ENCODE results near the gene TRIM34. TPM values are rescaled to one million over a fixed set of nuclear protein-coding genes. Genes with fewer than 3 reads are reported as not detected.

Gene TRIM34
- total and polyA plus RNA-seq, 4 donors: 1.7 to 3.8 (median 2.5) TPM

DNA sequence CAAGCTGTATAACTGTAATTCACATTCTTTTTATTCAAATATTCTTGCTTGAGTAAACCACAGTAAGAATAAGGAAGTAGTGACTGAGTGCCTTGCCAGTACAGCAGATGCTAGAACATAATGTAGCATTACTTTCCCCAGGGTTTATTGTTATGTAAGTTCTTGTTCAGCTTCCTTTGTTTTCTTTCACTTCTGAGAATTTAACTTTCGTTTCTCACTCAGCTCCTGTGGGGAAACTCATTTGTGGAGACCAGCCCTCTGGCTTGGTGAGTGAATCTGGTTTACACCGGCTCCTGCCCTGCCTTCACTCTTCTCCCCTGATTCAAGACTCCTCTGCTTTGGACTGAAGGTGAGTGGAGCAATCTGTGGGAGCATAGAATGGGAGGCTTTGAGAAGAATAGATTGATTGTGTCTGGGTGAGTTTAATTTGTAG is 64.8 kb downstream of the TRIM34 start, which contains the start of gene TRIM22:
TRIM22 (plus strand) TSS at position 240 of the 433 bp plus-strand sequence. CDS start 6,443 bp downstream, outside the sequence.
- TF ChIP-seq EGR1 (IDR thresholded peaks at IDR 0.05; ENCODE audit: low read depth in 2 of 2) (no peak), TAF1 (conservative IDR thresholded peaks at IDR 0.05) (no peak), GABPA (IDR thresholded peaks at IDR 0.05 in 1 of 2, conservative IDR thresholded peaks at IDR 0.05 in 1 of 2) (no peak), HNF4A (conservative IDR thresholded peaks at IDR 0.05) (no peak), SP1 (IDR thresholded peaks at IDR 0.05) (peak; percentile 19), HNF4G (IDR thresholded peaks at IDR 0.05) (no peak), JUND (IDR thresholded peaks at IDR 0.05) (no peak), RXRA (IDR thresholded peaks at IDR 0.05) (peak in 1 of 2 donors; percentile 5), YY1 (IDR thresholded peaks at IDR 0.05) (peak; percentile 13), NR2F2 (IDR thresholded peaks at IDR 0.05) (no peak), FOXA1 (IDR thresholded peaks at IDR 0.05) (no peak), RAD21 (IDR thresholded peaks at IDR 0.05) (peak in 1 of 2 donors; percentile 14)
- TF ChIP-seq, protein P1, sequence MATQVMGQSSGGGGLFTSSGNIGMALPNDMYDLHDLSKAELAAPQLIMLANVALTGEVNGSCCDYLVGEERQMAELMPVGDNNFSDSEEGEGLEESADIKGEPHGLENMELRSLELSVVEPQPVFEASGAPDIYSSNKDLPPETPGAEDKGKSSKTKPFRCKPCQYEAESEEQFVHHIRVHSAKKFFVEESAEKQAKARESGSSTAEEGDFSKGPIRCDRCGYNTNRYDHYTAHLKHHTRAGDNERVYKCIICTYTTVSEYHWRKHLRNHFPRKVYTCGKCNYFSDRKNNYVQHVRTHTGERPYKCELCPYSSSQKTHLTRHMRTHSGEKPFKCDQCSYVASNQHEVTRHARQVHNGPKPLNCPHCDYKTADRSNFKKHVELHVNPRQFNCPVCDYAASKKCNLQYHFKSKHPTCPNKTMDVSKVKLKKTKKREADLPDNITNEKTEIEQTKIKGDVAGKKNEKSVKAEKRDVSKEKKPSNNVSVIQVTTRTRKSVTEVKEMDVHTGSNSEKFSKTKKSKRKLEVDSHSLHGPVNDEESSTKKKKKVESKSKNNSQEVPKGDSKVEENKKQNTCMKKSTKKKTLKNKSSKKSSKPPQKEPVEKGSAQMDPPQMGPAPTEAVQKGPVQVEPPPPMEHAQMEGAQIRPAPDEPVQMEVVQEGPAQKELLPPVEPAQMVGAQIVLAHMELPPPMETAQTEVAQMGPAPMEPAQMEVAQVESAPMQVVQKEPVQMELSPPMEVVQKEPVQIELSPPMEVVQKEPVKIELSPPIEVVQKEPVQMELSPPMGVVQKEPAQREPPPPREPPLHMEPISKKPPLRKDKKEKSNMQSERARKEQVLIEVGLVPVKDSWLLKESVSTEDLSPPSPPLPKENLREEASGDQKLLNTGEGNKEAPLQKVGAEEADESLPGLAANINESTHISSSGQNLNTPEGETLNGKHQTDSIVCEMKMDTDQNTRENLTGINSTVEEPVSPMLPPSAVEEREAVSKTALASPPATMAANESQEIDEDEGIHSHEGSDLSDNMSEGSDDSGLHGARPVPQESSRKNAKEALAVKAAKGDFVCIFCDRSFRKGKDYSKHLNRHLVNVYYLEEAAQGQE (IDR thresholded peaks at IDR 0.05): no peak
- TF ChIP-seq, protein P2, sequence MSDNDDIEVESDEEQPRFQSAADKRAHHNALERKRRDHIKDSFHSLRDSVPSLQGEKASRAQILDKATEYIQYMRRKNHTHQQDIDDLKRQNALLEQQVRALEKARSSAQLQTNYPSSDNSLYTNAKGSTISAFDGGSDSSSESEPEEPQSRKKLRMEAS (IDR thresholded peaks at IDR 0.05): no peak
- TF ChIP-seq, protein P3, sequence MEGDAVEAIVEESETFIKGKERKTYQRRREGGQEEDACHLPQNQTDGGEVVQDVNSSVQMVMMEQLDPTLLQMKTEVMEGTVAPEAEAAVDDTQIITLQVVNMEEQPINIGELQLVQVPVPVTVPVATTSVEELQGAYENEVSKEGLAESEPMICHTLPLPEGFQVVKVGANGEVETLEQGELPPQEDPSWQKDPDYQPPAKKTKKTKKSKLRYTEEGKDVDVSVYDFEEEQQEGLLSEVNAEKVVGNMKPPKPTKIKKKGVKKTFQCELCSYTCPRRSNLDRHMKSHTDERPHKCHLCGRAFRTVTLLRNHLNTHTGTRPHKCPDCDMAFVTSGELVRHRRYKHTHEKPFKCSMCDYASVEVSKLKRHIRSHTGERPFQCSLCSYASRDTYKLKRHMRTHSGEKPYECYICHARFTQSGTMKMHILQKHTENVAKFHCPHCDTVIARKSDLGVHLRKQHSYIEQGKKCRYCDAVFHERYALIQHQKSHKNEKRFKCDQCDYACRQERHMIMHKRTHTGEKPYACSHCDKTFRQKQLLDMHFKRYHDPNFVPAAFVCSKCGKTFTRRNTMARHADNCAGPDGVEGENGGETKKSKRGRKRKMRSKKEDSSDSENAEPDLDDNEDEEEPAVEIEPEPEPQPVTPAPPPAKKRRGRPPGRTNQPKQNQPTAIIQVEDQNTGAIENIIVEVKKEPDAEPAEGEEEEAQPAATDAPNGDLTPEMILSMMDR (IDR thresholded peaks at IDR 0.05; ENCODE audit: low read depth, low read length, missing input control): no peak
- WGBS: under 1% methylated on average over 2 of the region's 2 CpGs
- H3K4me1 ChIP-seq (ENCODE audit: control insufficient read depth in 4 of 4, insufficient read depth in 4 of 4, low read length in 3 of 4): peaks cover 0 to 6% (median 3%) of the 10 kb centered on the region in 4 donors

DNA sequence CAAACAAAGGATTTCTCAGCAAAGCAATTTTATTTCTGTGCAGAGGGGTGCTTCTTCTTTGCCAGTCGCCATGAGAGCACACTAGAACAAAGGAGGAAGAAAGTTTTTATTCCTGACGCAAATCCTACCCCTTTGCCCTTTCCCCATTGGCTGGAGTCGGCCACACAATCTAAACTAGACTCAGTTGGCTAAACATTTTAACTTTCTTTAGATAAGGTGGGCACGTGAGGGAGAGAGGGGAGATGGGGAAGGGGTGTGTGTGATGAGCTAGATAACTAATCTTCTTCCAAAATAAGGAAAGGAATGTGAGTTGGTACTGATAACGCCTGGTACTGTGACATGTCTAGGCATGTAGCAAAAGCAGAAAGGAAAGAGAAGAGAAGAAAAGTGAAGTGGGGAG is 65.4 kb downstream of the TRIM34 start:
- no peaks in the 10 kb centered on the region for H3K27me3 ChIP-seq (ENCODE audit: control insufficient read depth in 4 of 4, insufficient read depth in 4 of 4, low read length in 3 of 4)
- H3K27ac ChIP-seq (ENCODE audit: low read depth in 1 of 2, low read length in 2 of 2): peak overlapping the region; percentile 71 to 76
- H3K9me3 ChIP-seq (ENCODE audit: control insufficient read depth in 4 of 4, low read length in 3 of 4): no peaks in the 10 kb centered on the region
- H3K9ac ChIP-seq (ENCODE audit: low read depth in 1 of 2, low read length in 2 of 2): peak overlapping the region; percentile 30 to 48
- H3K36me3 ChIP-seq (ENCODE audit: control insufficient read depth in 4 of 4, insufficient read depth in 3 of 4, low read depth in 1 of 4, low read length in 3 of 4): no peaks in the 10 kb centered on the region
- peaks cover 0 to 6% (median 3%) of the 10 kb centered on the region in 4 donors for H3K4me1 ChIP-seq (ENCODE audit: control insufficient read depth in 4 of 4, insufficient read depth in 4 of 4, low read length in 3 of 4)
- 40% methylated on average over 5 of the region's 5 CpGs for WGBS
- DNase-seq (ENCODE audit: low spot score): no peak
- H3K4me3 ChIP-seq (ENCODE audit: low read depth in 1 of 3, low read length in 3 of 3): peak overlapping the region; percentile 16 to 39 (median 30)
- no peak for TF ChIP-seq RXRA (IDR thresholded peaks at IDR 0.05)
- no peak for TF ChIP-seq SP1 (IDR thresholded peaks at IDR 0.05)
- TF ChIP-seq, protein P3 (IDR thresholded peaks at IDR 0.05; ENCODE audit: low read depth, low read length, missing input control): no peak
- TF ChIP-seq JUND (IDR thresholded peaks at IDR 0.05): no peak
- TF ChIP-seq, protein P4, sequence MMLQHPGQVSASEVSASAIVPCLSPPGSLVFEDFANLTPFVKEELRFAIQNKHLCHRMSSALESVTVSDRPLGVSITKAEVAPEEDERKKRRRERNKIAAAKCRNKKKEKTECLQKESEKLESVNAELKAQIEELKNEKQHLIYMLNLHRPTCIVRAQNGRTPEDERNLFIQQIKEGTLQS (IDR thresholded peaks at IDR 0.05): no peak
- no peak for TF ChIP-seq RAD21 (IDR thresholded peaks at IDR 0.05)
- TF ChIP-seq HNF4G (IDR thresholded peaks at IDR 0.05): no peak
- TF ChIP-seq, protein P5, sequence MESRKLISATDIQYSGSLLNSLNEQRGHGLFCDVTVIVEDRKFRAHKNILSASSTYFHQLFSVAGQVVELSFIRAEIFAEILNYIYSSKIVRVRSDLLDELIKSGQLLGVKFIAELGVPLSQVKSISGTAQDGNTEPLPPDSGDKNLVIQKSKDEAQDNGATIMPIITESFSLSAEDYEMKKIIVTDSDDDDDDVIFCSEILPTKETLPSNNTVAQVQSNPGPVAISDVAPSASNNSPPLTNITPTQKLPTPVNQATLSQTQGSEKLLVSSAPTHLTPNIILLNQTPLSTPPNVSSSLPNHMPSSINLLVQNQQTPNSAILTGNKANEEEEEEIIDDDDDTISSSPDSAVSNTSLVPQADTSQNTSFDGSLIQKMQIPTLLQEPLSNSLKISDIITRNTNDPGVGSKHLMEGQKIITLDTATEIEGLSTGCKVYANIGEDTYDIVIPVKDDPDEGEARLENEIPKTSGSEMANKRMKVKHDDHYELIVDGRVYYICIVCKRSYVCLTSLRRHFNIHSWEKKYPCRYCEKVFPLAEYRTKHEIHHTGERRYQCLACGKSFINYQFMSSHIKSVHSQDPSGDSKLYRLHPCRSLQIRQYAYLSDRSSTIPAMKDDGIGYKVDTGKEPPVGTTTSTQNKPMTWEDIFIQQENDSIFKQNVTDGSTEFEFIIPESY (IDR thresholded peaks at IDR 0.05): no peak
- TF ChIP-seq YY1 (IDR thresholded peaks at IDR 0.05): no peak
- no peak for TF ChIP-seq FOXA2 (IDR thresholded peaks at IDR 0.05)
- no peak for TF ChIP-seq FOXA1 (IDR thresholded peaks at IDR 0.05)
- no peak for TF ChIP-seq HNF4A (conservative IDR thresholded peaks at IDR 0.05)
- TF ChIP-seq EGR1 (IDR thresholded peaks at IDR 0.05; ENCODE audit: low read depth in 2 of 2): no peak
- TF ChIP-seq, protein P2 (IDR thresholded peaks at IDR 0.05): no peak
- TF ChIP-seq GABPA (IDR thresholded peaks at IDR 0.05 in 1 of 2, conservative IDR thresholded peaks at IDR 0.05 in 1 of 2): no peak

More for the DNA sequence above, 64.8 kb downstream of the TRIM34 start, which contains the start of gene TRIM22:
- Histone ChIP-seq H3K4me3 (ENCODE audit: low read depth in 1 of 3, low read length in 3 of 3) (peak within 1 kb of the TSS; percentile 27 to 39 (median 30)), H3K27me3 (ENCODE audit: control insufficient read depth in 4 of 4, insufficient read depth in 4 of 4, low read length in 3 of 4) (no peaks in the 10 kb centered on the region), H3K9ac (ENCODE audit: low read depth in 1 of 2, low read length in 2 of 2) (peak within 1 kb of the TSS; percentile 30 to 48), H3K9me3 (ENCODE audit: control insufficient read depth in 4 of 4, low read length in 3 of 4) (no peaks in the 10 kb centered on the region), H3K36me3 (ENCODE audit: control insufficient read depth in 4 of 4, insufficient read depth in 3 of 4, low read depth in 1 of 4, low read length in 3 of 4) (no peaks in the 10 kb centered on the region), H3K27ac (ENCODE audit: low read depth in 1 of 2, low read length in 2 of 2) (peak within 1 kb of the TSS; percentile 71 to 76)
- DNase-seq (ENCODE audit: low spot score): no peak

All from liver (tissue), 9 donors.